ENCODE results near the gene RNF213.
"Not testable (repeated sequence)": the region's sequence is repeated elsewhere in the genome, so short reads cannot be mapped to it uniquely, and the experiment has no call there.

Gene RNF213

DNA sequence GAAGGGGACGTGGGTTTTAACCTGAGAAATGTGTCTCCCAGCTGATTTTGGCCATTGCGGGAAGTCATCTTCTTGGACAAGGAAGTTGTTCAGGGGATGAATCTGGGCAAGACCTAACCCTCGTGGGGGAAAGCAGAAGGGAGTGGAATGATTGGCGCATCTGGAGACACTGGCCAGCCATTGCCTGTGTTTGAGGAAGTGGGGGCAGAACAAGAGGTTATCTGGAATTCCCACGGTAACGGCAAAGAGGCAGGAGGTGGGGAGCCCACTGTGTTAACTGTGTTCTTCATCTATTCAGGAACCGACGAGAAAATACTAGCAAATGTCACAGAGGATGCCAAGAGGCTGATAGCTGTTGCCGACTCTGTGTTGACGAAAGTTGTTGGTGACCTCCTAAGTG is 66.9 kb downstream of the RNF213 start:
- no peak for DNase-seq

DNA sequence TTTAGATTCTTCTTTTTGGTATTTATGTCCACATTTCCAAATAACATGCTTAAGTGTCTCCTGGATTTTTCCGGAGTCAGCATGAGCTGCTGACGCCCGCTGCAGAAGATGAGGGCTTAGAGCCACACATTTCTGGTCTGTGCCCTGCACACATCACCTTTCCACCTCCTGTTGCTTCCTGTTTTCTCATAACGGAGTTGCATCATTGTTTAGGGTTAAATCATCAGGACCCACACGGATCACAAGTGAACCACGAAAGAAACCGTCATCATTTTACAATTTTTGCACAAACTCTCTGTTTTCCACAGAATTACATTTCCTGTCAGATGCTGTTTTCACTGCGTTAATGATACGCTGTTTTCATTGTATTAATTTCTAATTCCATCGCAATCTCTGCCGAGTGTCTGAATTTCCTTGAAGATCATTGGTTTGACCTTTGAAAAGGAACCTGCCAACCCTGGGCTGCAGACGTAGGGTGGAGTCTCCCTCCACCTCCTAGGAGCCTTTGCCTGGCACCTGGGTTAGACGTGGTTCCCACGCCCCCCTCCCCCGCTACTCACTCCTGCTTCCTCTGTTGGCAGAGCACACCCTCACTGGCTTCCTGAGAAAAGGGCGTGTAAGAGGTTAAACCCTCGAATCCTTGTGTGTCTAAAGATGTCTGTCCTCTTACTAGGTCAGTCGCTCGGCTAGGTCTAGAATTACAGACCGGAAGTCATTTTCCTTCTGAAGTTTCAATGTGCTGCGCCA is 68.2 kb downstream of the RNF213 start:
- DNase-seq, result no peak

DNA sequence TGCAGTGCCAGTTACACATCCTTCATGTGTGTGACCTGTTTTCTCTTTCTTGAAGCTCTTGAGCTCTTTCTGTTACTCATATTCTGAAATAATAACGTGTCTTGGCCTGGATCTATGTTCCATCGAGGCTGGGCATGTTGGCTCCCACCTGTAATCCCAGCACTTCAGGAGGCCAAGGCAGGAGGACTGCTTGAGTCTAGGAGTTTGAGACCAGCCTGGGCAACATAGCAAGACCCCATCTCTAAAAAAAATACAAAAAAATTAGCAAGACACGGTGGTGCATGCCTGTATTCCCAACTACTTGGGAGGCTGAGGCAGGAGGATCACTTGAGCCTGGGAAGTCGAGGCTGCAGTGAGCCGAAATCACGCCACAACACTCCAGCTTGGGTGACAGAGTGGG is 68.8 kb downstream of the RNF213 start:
- not testable (repeated sequence) for DNase-seq

GRCh38 chr17:80330276-80330675 is 69.6 kb downstream of the RNF213 start:
- no peak for DNase-seq

- not testable (repeated sequence) for DNase-seq
Observed at GRCh38 chr17:80330938-80331337, 70.3 kb downstream of the RNF213 start.

DNA sequence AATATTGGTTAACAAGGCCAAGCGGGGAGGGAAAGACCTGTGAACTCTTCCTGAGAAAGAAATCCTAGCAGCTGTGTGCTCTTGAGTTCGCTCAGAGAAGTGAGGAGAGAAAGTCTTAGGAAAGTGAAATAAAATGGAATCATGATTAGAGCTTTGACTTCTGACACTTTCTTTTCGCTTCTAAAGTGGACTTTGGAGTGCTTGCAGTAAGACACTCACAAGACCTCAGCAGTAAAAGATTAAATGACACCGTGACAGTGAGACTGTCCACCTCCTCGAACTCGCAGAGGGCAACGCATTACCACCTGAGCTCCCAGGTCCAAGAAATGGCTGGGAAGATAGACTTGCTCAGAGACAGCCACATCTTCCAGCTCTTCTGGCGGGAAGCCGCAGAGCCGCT is 71.2 kb downstream of the RNF213 start:
- no peak for DNase-seq

GRCh38 chr17:80337195-80337895 is 76.7 kb downstream of the RNF213 start:
- no peak for DNase-seq

GRCh38 chr17:80339118-80339517 is 78.5 kb downstream of the RNF213 start:
- DNase-seq, result no peak

GRCh38 chr17:80339731-80340456 is 79.2 kb downstream of the RNF213 start:
- DNase-seq, result no peak

DNA sequence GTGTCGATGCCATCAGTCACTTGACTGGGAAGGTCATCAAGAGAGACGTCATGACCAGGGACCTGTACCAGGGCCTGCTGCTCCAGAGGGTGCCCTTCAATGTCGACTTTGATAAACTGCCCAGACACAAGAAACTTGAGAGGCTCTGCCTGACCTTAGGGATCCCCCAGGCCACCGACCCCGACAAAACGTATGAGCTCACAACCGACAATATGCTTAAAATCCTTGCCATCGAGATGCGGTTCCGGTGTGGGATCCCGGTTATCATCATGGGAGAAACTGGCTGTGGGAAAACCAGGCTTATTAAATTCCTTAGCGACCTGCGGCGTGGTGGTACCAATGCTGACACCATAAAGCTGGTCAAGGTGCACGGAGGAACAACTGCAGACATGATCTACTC is 84.7 kb downstream of the RNF213 start:
- no peak for DNase-seq

- no peak for DNase-seq
Observed at GRCh38 chr17:80345841-80346497, 85.3 kb downstream of the RNF213 start.

DNA sequence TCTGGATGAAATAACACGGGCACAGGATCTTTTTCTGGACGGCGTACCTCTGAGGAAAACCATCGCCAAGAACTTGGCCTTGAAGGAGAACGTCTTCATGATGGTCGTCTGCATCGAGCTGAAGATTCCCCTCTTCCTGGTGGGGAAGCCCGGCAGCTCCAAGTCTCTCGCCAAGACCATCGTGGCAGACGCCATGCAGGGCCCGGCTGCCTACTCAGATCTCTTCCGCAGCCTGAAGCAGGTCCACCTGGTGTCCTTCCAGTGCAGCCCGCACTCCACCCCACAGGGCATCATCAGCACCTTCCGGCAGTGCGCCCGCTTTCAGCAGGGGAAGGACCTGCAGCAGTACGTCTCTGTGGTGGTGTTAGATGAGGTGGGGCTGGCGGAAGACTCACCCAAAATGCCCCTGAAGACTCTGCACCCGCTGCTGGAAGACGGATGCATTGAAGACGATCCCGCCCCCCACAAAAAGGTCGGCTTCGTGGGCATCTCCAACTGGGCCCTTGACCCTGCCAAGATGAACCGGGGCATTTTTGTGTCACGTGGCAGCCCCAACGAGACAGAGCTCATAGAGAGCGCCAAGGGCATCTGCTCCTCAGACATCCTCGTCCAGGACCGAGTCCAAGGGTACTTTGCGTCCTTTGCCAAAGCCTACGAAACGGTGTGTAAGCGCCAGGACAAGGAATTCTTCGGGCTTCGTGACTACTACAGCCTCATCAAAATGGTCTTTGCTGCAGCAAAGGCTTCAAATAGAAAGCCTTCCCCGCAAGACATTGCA is 86.0 kb downstream of the RNF213 start:
- no peak for DNase-seq

- no peak for DNase-seq
Observed at GRCh38 chr17:80347536-80347935, 86.9 kb downstream of the RNF213 start.

- no peak for DNase-seq
Observed at GRCh38 chr17:80347948-80348351, 87.3 kb downstream of the RNF213 start.

DNA sequence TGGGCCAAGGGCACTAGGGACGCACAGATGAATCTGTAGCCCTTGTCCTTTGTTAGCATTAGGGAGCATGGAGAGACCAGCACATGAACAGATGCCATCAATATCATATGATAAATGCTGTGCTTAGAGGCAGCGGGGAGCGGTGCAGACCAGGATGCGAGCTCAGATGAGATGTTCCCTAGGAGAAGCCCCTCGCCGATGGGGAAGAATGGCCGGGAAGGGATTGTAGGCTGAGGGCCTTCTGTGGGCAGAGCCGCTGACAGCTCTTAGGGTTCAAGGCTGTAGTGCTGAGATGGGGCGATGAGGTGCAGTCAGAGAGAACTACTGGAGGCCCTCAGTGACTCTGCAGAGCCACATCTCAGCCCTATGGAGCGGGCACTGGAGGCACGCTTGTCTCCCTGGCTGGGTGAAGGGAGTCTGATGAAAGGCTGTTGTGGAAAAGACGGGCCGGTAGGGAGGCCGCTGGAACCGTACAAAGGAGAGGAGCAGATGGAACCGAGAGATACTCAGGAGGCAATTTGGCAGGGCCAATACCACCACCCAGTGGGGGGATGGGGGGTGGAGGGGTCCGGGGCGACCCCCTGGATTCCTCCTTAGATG is 88.0 kb downstream of the RNF213 start:
- DNase-seq, result no peak

- DNase-seq, result no peak
Observed at GRCh38 chr17:80349151-80349651, 88.5 kb downstream of the RNF213 start.

DNA sequence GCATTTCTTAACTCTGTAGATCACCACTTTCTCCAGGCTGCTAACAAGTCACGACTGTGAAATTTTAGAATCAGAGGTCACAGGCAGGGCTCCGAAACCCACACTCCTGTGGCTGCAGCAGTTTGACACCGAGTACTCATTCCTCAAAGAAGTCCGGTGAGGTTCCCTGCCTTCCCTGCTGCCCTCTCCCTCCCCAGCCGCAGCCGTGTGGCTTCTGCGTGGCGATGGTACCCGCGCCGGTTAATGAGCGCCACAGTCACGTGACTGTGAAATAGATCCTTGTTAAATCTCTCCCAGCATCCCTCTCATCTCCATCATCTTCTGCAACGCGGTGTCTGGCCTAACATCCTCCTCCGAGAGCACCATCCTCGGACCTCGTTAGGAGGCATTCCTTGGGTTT is 89.1 kb downstream of the RNF213 start:
- no peak for DNase-seq

DNA sequence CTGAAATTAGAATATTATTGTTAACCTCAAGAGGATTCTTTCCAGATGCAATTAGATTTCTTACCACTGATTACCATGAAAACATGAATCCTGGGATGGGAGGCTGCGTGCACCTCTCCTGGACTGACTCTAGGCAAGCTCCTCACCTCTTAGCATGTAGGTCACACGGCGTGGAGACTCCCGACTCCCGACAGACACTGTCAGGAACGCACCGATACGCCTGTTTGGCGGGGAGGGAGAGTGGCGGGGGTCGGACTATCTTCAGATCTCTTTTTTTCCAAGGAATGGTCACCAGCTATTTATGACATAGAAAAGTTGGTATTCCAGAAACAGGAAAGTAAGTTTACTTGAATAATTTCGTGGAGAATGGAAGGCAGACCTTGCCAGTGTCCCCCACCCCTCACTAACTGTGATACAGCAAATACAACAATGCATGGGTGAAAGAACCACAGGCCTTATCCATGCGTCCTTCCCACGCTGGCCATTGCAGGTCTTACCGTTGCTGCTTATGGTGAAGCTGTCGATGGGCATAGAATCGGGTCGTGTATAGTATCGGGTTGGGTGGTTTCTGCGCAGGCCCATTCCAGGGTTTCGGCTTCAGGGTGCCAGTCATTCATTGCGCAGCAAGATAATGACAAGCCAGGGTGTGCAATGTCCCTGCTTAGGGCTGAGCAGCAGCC is 91.7 kb downstream of the RNF213 start:
- DNase-seq, result no peak

DNA sequence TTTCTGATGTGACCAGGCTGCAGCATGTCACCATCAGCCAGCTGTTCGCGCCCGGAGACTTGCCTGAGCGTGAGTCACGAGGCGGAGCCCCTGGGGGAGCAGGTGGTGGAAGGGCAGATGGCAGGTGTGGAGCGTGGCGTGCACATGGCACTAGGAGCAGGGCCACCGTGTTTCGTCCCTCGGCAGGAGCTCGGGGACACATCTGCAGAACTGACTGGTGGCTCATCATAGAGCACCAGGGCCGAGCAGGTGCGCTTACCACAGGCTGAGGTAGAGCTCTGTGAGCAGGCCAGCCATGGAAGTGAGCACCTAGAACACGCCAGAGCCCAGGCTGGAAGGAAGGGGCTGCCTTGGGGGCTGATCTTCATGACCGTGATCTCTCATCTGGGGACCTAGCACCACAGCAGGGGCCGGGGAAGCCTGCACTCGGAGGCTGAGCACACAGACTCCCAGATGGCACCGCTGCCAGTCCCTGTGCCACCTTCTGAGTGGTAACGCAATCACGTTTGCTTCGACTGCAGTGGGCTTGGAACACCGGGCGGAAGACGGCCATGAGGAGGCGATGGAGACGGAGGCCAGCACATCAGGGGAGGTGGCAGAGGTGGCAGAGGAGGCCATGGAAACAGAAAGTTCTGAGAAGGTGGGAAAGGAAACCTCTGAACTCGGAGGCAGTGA is 92.5 kb downstream of the RNF213 start:
- DNase-seq, result no peak

GRCh38 chr17:80353718-80354275 is 93.1 kb downstream of the RNF213 start:
- no peak for DNase-seq

All from CD4-positive, alpha-beta T cell treated with Interleukin-6 for 4 hours (primary cell).